Endodermal cell (in vitro differentiated cells): ENCODE measurements around the gene VWA8. TPM values are rescaled to one million over a fixed set of nuclear protein-coding genes. Genes with fewer than 3 reads are reported as not detected.

ENCODE experiments used
- DNase-seq: peaks from one replicate; pipeline ENCODE4 v3.0.0-alpha.2; 2017
- H3K27ac ChIP-seq: 2 replicates; pipeline ENCODE4 v1.5.1; 2013; ENCODE audit warnings: mild to moderate bottlenecking, low read depth, low read length, moderate library complexity
- H3K27me3 ChIP-seq: 2 replicates; pipeline ENCODE4 v1.6.1; 2013; ENCODE audit warnings: mild to moderate bottlenecking, low read length, moderate library complexity; ENCODE audit not compliant: insufficient read depth, control insufficient read depth, poor library complexity, severe bottlenecking
- H3K36me3 ChIP-seq: 2 replicates; pipeline ENCODE4 v1.7.0; 2013; ENCODE audit warnings: mild to moderate bottlenecking, low read length, moderate library complexity; ENCODE audit not compliant: control insufficient read depth, insufficient read depth
- H3K4me1 ChIP-seq: one replicate; pipeline ENCODE4 v1.7.0; 2013; ENCODE audit warnings: low read length; ENCODE audit not compliant: control insufficient read depth, insufficient read depth
- H3K4me3 ChIP-seq: 2 replicates; pipeline ENCODE4 v1.5.1; 2013; ENCODE audit warnings: mild to moderate bottlenecking, low read length, moderate library complexity
- H3K9ac ChIP-seq: 2 replicates; pipeline ENCODE4 v1.6.1; 2013; ENCODE audit warnings: mild to moderate bottlenecking, low read length, moderate library complexity; ENCODE audit not compliant: poor library complexity, severe bottlenecking; ENCODE audit errors: extremely low read depth
- H3K9me3 ChIP-seq: 2 replicates; pipeline ENCODE4 v1.6.1; 2013; ENCODE audit warnings: mild to moderate bottlenecking, low read length, moderate library complexity; ENCODE audit not compliant: control insufficient read depth
- H3K27ac Mint-ChIP-seq: 2 replicates; pipeline ENCODE4 v1.8.0; 2020; ENCODE audit warnings: mixed read lengths
- H3K27me3 Mint-ChIP-seq: 2 replicates; pipeline ENCODE4 v1.8.0; 2021; ENCODE audit warnings: mild to moderate bottlenecking, mixed read lengths; ENCODE audit not compliant: insufficient read depth
- H3K36me3 Mint-ChIP-seq: 2 replicates; pipeline ENCODE4 v1.8.0; 2020; ENCODE audit warnings: low read depth, mixed read lengths
- H3K4me1 Mint-ChIP-seq: 2 replicates; pipeline ENCODE4 v1.8.0; 2020; ENCODE audit warnings: mixed read lengths
- H3K4me3 Mint-ChIP-seq: 2 replicates; pipeline ENCODE4 v1.8.0; 2020; ENCODE audit warnings: mild to moderate bottlenecking, moderate library complexity, mixed read lengths
- H3K9me3 Mint-ChIP-seq: 2 replicates; pipeline ENCODE4 v1.8.0; 2020; ENCODE audit warnings: mild to moderate bottlenecking, mixed read lengths
- CTCF ChIP-seq: fragments of 200-600 bp; sonication (generic); conservative IDR thresholded peaks from 2 replicates; pipeline ENCODE4 v1.5.0; 2021; ENCODE audit warnings: antibody characterized with exemption, mild to moderate bottlenecking
- WGBS, 2 experiments: methylation state at CpG; one replicate each; pipeline versions ENCODE4 v1.1.5 to v1.1.7; 2013; ENCODE audit warnings: missing lambda C conversion rate in 2 of 2, mixed read lengths in 1 of 2; ENCODE audit not compliant: insufficient coverage in 1 of 2, insufficient read length in 1 of 2; 5-methylcytosine and 5-hydroxymethylcytosine counted together
- total RNA-seq, 2 donors: library from RNA; stranded (reverse); fragmentation: NEBNext Ultra II Directional in 1 of 2; extraction: Animal tissue kit (Norgen Biotek cat#: 25700) in 1 of 2; gene quantifications; 2 replicates in 1 of 2; 3 replicates in 1 of 2; pipeline ENCODE4 v1.2.1, GENCODE V29; 2021

The VWA8 gene
- total RNA-seq, 2 donors from 2014 or later, result 24.6 to 25.6 TPM

GRCh38 chr13:41934994-41935393 lies 25.9 kb downstream of the VWA8 start:
- Histone ChIP-seq H3K4me1 (no peaks in the 10 kb centered on the region), H3K27ac (no peak overlapping the region), H3K27me3 (no peaks in the 10 kb centered on the region), H3K4me3 (no peak overlapping the region), H3K9me3 (no peaks in the 10 kb centered on the region), H3K36me3 (no peaks in the 10 kb centered on the region), H3K9ac (no peak overlapping the region)
- no peak overlapping the region for H3K27ac Mint-ChIP-seq
- no peaks in the 10 kb centered on the region for H3K4me1 Mint-ChIP-seq
- no peak overlapping the region for H3K4me3 Mint-ChIP-seq
- no peak for DNase-seq
- no peak for TF ChIP-seq CTCF
- no peaks in the 10 kb centered on the region for H3K9me3 Mint-ChIP-seq
- H3K36me3 Mint-ChIP-seq, result peaks cover 11% of the 10 kb centered on the region
- 96 to 100% methylated on average over 1 of the region's 1 CpG for WGBS, 2 experiments
- no peaks in the 10 kb centered on the region for H3K27me3 Mint-ChIP-seq

GRCh38 chr13:41934120-41934519 lies 26.8 kb downstream of the VWA8 start:
- TF ChIP-seq CTCF, result no peak
- H3K4me1 Mint-ChIP-seq, result no peaks in the 10 kb centered on the region
- no peaks in the 10 kb centered on the region for H3K36me3 ChIP-seq
- no peaks in the 10 kb centered on the region for H3K9me3 Mint-ChIP-seq
- H3K27ac Mint-ChIP-seq, result no peak overlapping the region
- H3K4me3 Mint-ChIP-seq, result no peak overlapping the region
- H3K27me3 Mint-ChIP-seq, result no peaks in the 10 kb centered on the region
- H3K36me3 Mint-ChIP-seq, result peaks cover 16% of the 10 kb centered on the region
- H3K27me3 ChIP-seq, result no peaks in the 10 kb centered on the region
- no peak overlapping the region for H3K27ac ChIP-seq
- H3K4me3 ChIP-seq, result no peak overlapping the region
- 94% methylated on average over 1 of the region's 1 CpG; no CpG with 5 or more reads in 1 of the 2 experiments for WGBS, 2 experiments
- H3K4me1 ChIP-seq, result no peaks in the 10 kb centered on the region
- no peaks in the 10 kb centered on the region for H3K9me3 ChIP-seq
- no peak for DNase-seq
- no peak overlapping the region for H3K9ac ChIP-seq

GRCh38 chr13:41931337-41931736 lies 29.6 kb downstream of the VWA8 start:
- no peak overlapping the region for H3K4me3 Mint-ChIP-seq
- H3K27me3 Mint-ChIP-seq, result no peaks in the 10 kb centered on the region
- DNase-seq, result no peak
- no peaks in the 10 kb centered on the region for H3K4me1 Mint-ChIP-seq
- 96% methylated on average over 1 of the region's 1 CpG; no CpG with 5 or more reads in 1 of the 2 experiments for WGBS, 2 experiments
- H3K36me3 Mint-ChIP-seq, result peaks cover 16% of the 10 kb centered on the region
- no peak overlapping the region for H3K27ac Mint-ChIP-seq
- Histone ChIP-seq H3K9ac (no peak overlapping the region), H3K4me3 (no peak overlapping the region), H3K9me3 (no peaks in the 10 kb centered on the region), H3K36me3 (no peaks in the 10 kb centered on the region), H3K27me3 (no peaks in the 10 kb centered on the region), H3K27ac (no peak overlapping the region), H3K4me1 (no peaks in the 10 kb centered on the region)
- TF ChIP-seq CTCF, result no peak
- no peaks in the 10 kb centered on the region for H3K9me3 Mint-ChIP-seq
